ENCODE data around the gene SLC2A1. TPM values are rescaled to one million over a fixed set of nuclear protein-coding genes. Genes with fewer than 3 reads are reported as not detected.

SLC2A1 gene
- polyA plus RNA-seq, 1 experiment: 193 TPM

DNA sequence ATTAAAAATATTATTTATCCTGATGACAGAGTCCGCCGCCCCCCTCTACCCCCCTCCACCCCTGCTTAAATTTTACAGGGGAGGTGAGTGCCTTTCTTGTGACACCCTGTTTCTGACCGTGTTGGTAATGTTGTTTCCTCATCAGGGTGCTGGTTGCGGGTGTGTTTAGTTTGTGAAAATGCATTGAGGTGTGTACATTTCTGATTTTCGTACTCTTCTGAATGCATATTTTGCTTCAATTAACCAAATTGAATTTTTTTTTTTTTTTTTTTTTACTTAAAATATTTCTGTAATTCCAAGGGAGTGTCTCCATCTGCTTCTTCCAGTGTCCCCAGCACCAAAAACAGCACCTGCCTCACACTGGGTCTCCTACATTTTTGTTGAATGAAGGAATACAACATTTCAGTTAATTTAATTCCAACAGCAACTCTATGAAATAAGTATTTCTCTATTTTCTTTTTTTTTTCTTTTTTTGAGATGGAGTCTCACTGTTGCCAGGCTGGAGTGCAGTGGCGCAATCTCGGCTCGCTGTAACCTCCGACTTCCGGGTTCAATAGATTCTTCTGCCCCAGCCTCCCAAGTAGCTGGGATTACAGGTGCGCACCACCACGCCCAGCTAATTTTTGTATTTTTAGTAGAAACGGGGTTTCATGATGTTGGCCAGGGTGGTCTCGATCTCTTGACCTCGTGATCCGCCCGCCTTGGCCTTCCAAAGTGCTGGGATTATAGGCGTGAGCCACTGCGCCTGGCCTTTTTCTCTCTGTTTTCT, 5.6 kb upstream of the SLC2A1 start:
- TF ChIP-seq, protein P1, sequence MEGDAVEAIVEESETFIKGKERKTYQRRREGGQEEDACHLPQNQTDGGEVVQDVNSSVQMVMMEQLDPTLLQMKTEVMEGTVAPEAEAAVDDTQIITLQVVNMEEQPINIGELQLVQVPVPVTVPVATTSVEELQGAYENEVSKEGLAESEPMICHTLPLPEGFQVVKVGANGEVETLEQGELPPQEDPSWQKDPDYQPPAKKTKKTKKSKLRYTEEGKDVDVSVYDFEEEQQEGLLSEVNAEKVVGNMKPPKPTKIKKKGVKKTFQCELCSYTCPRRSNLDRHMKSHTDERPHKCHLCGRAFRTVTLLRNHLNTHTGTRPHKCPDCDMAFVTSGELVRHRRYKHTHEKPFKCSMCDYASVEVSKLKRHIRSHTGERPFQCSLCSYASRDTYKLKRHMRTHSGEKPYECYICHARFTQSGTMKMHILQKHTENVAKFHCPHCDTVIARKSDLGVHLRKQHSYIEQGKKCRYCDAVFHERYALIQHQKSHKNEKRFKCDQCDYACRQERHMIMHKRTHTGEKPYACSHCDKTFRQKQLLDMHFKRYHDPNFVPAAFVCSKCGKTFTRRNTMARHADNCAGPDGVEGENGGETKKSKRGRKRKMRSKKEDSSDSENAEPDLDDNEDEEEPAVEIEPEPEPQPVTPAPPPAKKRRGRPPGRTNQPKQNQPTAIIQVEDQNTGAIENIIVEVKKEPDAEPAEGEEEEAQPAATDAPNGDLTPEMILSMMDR (IDR thresholded peaks at IDR 0.05; ENCODE audit: insufficient read depth, low read depth, low read length): no peak
- Histone ChIP-seq H3K27me3 (ENCODE audit: control insufficient read depth, insufficient read depth, low read length) (no peaks in the 10 kb centered on the region), H3K4me3 (ENCODE audit: low read depth, low read length) (no peak overlapping the region), H3K36me3 (ENCODE audit: control insufficient read depth, insufficient read depth, low read length) (no peaks in the 10 kb centered on the region)
- DNase-seq (ENCODE audit: low read depth): no peak
- ChIA-PET CTCF (interaction anchor here (0.6 to 3.6 kb wide), 2 partner anchors 109 to 190 kb away, joined by 3 to 20 read pairs; no protein-coding TSS in a partner anchor), POLR2A (interaction anchor here (0.7 kb wide), 1 partner anchor 40 kb away, joined by 3 read pairs; no protein-coding TSS in a partner anchor)

DNA sequence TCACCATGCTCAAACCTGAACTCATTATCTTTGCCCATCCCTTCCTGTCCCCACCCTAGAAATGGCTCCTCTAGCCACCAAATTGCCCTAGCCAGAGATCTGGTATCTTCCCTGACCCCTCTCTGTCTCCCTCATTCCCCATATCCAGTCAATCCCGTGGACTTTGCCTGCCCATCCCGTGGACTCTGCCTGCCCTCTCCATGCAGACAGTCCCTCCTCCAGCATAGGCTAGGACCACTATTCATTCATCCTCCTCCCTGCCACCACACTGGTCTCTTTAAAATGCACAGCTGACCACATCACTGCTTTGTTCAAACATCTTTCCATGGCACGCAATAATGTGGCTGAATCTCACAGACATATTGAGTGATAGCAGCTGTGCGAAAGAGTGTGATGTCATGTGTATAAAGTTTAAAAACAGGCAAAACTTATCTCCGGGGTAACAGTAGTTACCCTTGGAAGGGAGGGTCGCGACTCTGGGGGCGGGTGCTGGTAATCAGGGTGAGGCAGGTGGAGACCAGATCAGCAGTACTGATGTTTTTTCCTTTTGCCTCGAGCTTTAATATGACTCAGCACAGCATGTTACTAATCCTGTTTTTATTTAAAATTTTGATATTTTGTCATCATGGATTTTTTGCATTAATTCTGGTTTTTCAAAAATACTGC, 4.8 kb upstream of the SLC2A1 start:
- CTCF ChIA-PET: interaction anchor here (0.6 to 3.6 kb wide), 3 partner anchors 8 to 189 kb away, joined by 3 to 20 read pairs (median 9); no protein-coding TSS in a partner anchor
- no peaks in the 10 kb centered on the region for H3K27me3 ChIP-seq (ENCODE audit: control insufficient read depth, insufficient read depth, low read length)
- TF ChIP-seq, protein P1 (IDR thresholded peaks at IDR 0.05; ENCODE audit: insufficient read depth, low read depth, low read length): no peak
- no peak overlapping the region for H3K4me3 ChIP-seq (ENCODE audit: low read depth, low read length)
- peak; percentile 72 for DNase-seq (ENCODE audit: low read depth)
- POLR2A ChIA-PET: no interaction called here
- no peaks in the 10 kb centered on the region for H3K36me3 ChIP-seq (ENCODE audit: control insufficient read depth, insufficient read depth, low read length)

DNA sequence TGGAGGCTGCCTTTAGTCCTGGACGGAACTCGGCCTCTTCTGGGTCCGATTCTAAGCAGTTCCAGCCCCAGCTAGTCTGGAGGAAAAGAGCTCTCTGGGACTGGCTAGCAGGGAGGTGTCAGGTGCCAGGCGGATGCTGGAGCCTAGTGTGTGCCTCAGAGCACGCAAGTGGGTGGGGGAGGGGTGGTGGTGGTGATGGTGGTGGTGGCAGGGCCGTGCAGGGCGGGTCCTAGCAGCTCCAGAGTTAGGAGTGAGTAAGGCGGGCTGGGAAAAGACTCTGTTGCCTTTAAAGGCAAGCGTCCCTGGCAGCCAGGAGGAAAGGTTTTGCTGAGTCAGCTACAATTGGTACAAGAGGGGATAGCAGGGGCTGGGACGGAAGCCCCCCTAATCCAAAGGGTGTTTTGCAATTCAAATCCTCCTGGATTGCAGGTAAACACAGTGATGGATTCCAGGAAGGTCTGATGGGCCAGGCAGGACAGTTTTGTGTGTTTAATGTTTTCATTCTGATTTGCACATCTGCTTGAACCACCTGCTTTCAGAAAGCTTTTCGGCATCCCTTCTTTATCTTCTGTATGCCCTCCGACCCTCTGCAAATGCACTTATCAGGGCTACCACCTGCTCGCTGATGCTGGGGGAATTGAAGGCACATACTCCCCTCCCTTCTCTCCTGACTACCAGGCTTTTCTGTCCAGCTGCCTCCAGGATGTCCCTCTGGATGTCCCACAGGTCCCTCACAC, 4.1 kb upstream of the SLC2A1 start:
- Histone ChIP-seq H3K36me3 (ENCODE audit: control insufficient read depth, insufficient read depth, low read length) (no peaks in the 10 kb centered on the region), H3K4me3 (ENCODE audit: low read depth, low read length) (no peak overlapping the region), H3K27me3 (ENCODE audit: control insufficient read depth, insufficient read depth, low read length) (no peaks in the 10 kb centered on the region)
- ChIA-PET POLR2A (interaction anchor here (0.6 to 0.9 kb wide), 3 partner anchors 9 to 110 kb away, joined by 3 to 8 read pairs (median 5); no protein-coding TSS in a partner anchor), CTCF (interaction anchor here (0.5 to 3.6 kb wide), 5 partner anchors 9 to 171 kb away, joined by 3 to 20 read pairs (median 9); no protein-coding TSS in a partner anchor)
- TF ChIP-seq, protein P1 (IDR thresholded peaks at IDR 0.05; ENCODE audit: insufficient read depth, low read depth, low read length): no peak
- DNase-seq (ENCODE audit: low read depth): no peak

DNA sequence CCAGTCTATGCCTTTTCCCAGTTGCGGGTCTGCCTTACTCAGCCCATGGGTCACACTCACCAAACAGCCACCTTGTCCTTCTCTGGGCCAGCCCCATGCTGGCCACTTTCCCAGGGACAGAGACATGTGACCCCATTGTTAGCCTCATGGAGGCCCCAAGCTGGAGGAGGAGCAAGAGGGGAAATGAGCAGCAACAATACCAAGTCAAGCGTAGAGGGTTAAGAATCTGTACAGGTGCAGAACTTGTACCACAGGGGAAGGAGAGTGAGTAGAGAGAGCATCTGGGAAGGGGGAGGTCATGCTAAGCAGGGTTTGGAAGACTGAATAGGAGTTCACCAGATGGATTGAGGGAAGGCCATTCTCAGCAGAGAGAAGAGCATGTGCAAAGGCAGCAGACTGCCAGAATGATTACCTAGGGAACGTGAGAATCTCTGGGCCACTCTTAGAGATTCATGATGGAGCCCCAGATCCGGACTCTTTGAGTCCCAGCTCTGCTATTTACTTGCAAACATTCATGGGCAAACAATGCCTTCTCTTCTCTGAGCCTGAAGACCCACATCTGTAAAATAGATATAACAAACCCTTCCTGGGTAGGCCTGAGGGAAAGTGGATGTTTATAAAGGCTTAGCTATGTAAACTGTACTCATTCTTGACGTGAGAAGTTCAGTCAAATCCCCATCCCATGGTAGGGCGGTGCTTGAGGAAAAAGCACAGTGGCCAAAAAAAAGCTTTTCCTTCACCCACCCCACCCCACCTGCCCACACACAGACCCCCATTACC, 2.8 kb upstream of the SLC2A1 start:
- ChIA-PET POLR2A (interaction anchor here (0.6 kb wide), 1 partner anchor 10 kb away, joined by 5 read pairs; no protein-coding TSS in a partner anchor), CTCF (interaction anchor here (1.2 to 3.6 kb wide), 4 partner anchors 38 to 112 kb away, joined by 3 to 20 read pairs (median 10); no protein-coding TSS in a partner anchor)
- no peak for DNase-seq (ENCODE audit: low read depth)
- TF ChIP-seq, protein P1 (IDR thresholded peaks at IDR 0.05; ENCODE audit: insufficient read depth, low read depth, low read length): no peak
- H3K27me3 ChIP-seq (ENCODE audit: control insufficient read depth, insufficient read depth, low read length): no peaks in the 10 kb centered on the region
- H3K4me3 ChIP-seq (ENCODE audit: low read depth, low read length): no peak overlapping the region
- H3K36me3 ChIP-seq (ENCODE audit: control insufficient read depth, insufficient read depth, low read length): no peaks in the 10 kb centered on the region
